IPS DF 6.9 (cell line): ENCODE measurements around the gene SVEP1.

Source experiments
- DNase-seq: peaks from one replicate; pipeline ENCODE4 v3.0.0-alpha.2; 2013; ENCODE audit warnings: low read depth, low spot score
- H3K27ac ChIP-seq: one replicate; pipeline ENCODE4 v1.5.1; 2013; ENCODE audit warnings: low read length, control low read depth
- H3K27me3 ChIP-seq: 2 replicates; pipeline ENCODE4 v1.6.1; 2013; ENCODE audit warnings: mild to moderate bottlenecking, low read length; ENCODE audit not compliant: control insufficient read depth, insufficient read depth
- H3K36me3 ChIP-seq: 2 replicates; pipeline ENCODE4 v1.6.1; 2013; ENCODE audit warnings: low read length; ENCODE audit not compliant: control insufficient read depth, insufficient read depth
- H3K4me1 ChIP-seq: 2 replicates; pipeline ENCODE4 v1.6.1; 2013; ENCODE audit warnings: low read length; ENCODE audit not compliant: control insufficient read depth, insufficient read depth
- H3K4me3 ChIP-seq: 2 replicates; pipeline ENCODE4 v1.5.1; 2013; ENCODE audit warnings: mild to moderate bottlenecking, low read length
- H3K9me3 ChIP-seq: 2 replicates; pipeline ENCODE4 v1.6.1; 2013; ENCODE audit warnings: low read length, inconsistent platforms; ENCODE audit not compliant: control insufficient read depth, insufficient read depth
- WGBS: extraction: QIAGEN DNeasy Blood & Tissue Kit; methylation state at CpG from one replicate; pipeline ENCODE4 v1.1.7; 2013; ENCODE audit warnings: mixed read lengths, missing lambda C conversion rate; ENCODE audit not compliant: insufficient read length, insufficient coverage; 5-methylcytosine and 5-hydroxymethylcytosine counted together

The SVEP1 gene

GRCh38 chr9:110487196-110487595 lies 92.3 kb downstream of the SVEP1 start:
- H3K4me3 ChIP-seq: no peak overlapping the region
- H3K27me3 ChIP-seq: no peaks in the 10 kb centered on the region
- DNase-seq: no peak
- no peaks in the 10 kb centered on the region for H3K4me1 ChIP-seq
- H3K36me3 ChIP-seq: no peaks in the 10 kb centered on the region
- H3K9me3 ChIP-seq: no peaks in the 10 kb centered on the region
- H3K27ac ChIP-seq: no peak overlapping the region

GRCh38 chr9:110486218-110486617 lies 93.3 kb downstream of the SVEP1 start:
- H3K9me3 ChIP-seq: no peaks in the 10 kb centered on the region
- H3K27me3 ChIP-seq: no peaks in the 10 kb centered on the region
- no peak overlapping the region for H3K27ac ChIP-seq
- no peaks in the 10 kb centered on the region for H3K36me3 ChIP-seq
- H3K4me1 ChIP-seq: no peaks in the 10 kb centered on the region
- no peak for DNase-seq
- H3K4me3 ChIP-seq: no peak overlapping the region
- WGBS: no CpG with 5 or more reads among the region's 1 CpG

GRCh38 chr9:110479481-110479880 lies 100.1 kb downstream of the SVEP1 start:
- Histone ChIP-seq H3K9me3 (no peaks in the 10 kb centered on the region), H3K4me3 (no peak overlapping the region), H3K27me3 (no peaks in the 10 kb centered on the region), H3K4me1 (no peaks in the 10 kb centered on the region), H3K36me3 (no peaks in the 10 kb centered on the region), H3K27ac (no peak overlapping the region)
- no CpG with 5 or more reads among the region's 5 CpGs for WGBS
- DNase-seq: no peak

GRCh38 chr9:110476251-110476650 lies 103.3 kb downstream of the SVEP1 start:
- no peaks in the 10 kb centered on the region for H3K27me3 ChIP-seq
- no CpG with 5 or more reads among the region's 3 CpGs for WGBS
- H3K4me3 ChIP-seq: no peak overlapping the region
- no peak overlapping the region for H3K27ac ChIP-seq
- H3K9me3 ChIP-seq: no peaks in the 10 kb centered on the region
- H3K4me1 ChIP-seq: no peaks in the 10 kb centered on the region
- no peak for DNase-seq
- no peaks in the 10 kb centered on the region for H3K36me3 ChIP-seq

GRCh38 chr9:110472111-110472510 lies 107.4 kb downstream of the SVEP1 start:
- no peaks in the 10 kb centered on the region for H3K27me3 ChIP-seq
- no peaks in the 10 kb centered on the region for H3K9me3 ChIP-seq
- H3K27ac ChIP-seq: no peak overlapping the region
- no CpG with 5 or more reads among the region's 6 CpGs for whole genome bisulfite sequencing
- H3K36me3 ChIP-seq: no peaks in the 10 kb centered on the region
- no peaks in the 10 kb centered on the region for H3K4me1 ChIP-seq
- DNase-seq: no peak
- H3K4me3 ChIP-seq: no peak overlapping the region

- Histone ChIP-seq H3K4me3 (no peak overlapping the region), H3K4me1 (no peaks in the 10 kb centered on the region), H3K27me3 (no peaks in the 10 kb centered on the region), H3K9me3 (no peaks in the 10 kb centered on the region), H3K36me3 (no peaks in the 10 kb centered on the region), H3K27ac (no peak overlapping the region)
- no peak for DNase-seq
- no CpG with 5 or more reads among the region's 5 CpGs for WGBS
These were observed 110.6 kb downstream of the SVEP1 start for GRCh38 chr9:110468950-110469349.

- H3K9me3 ChIP-seq: no peaks in the 10 kb centered on the region
- no peaks in the 10 kb centered on the region for H3K4me1 ChIP-seq
- no peaks in the 10 kb centered on the region for H3K27me3 ChIP-seq
- H3K36me3 ChIP-seq: no peaks in the 10 kb centered on the region
- H3K4me3 ChIP-seq: no peak overlapping the region
- DNase-seq: no peak
- no CpG with 5 or more reads among the region's 3 CpGs for WGBS
- no peak overlapping the region for H3K27ac ChIP-seq
These were observed 114.4 kb downstream of the SVEP1 start for GRCh38 chr9:110465190-110465589.

- Histone ChIP-seq H3K4me1 (no peaks in the 10 kb centered on the region), H3K9me3 (no peaks in the 10 kb centered on the region), H3K27me3 (no peaks in the 10 kb centered on the region), H3K27ac (no peak overlapping the region), H3K36me3 (no peaks in the 10 kb centered on the region), H3K4me3 (no peak overlapping the region)
- no peak for DNase-seq
- WGBS: no CpG with 5 or more reads among the region's 1 CpG
These were observed 115.2 kb downstream of the SVEP1 start for GRCh38 chr9:110464321-110464720.

- Histone ChIP-seq H3K4me3 (no peak overlapping the region), H3K4me1 (no peaks in the 10 kb centered on the region), H3K36me3 (no peaks in the 10 kb centered on the region), H3K27ac (no peak overlapping the region), H3K27me3 (no peaks in the 10 kb centered on the region), H3K9me3 (no peaks in the 10 kb centered on the region)
- no peak for DNase-seq
- no CpG with 5 or more reads among the region's 3 CpGs for WGBS
These were observed 116.0 kb downstream of the SVEP1 start for GRCh38 chr9:110463499-110463898.

GRCh38 chr9:110457245-110457644 lies 122.3 kb downstream of the SVEP1 start:
- no CpG with 5 or more reads among the region's 3 CpGs for whole genome bisulfite sequencing
- Histone ChIP-seq H3K4me1 (no peaks in the 10 kb centered on the region), H3K4me3 (no peak overlapping the region), H3K27ac (no peak overlapping the region), H3K27me3 (no peaks in the 10 kb centered on the region), H3K36me3 (no peaks in the 10 kb centered on the region), H3K9me3 (no peaks in the 10 kb centered on the region)
- DNase-seq: no peak

- H3K27ac ChIP-seq: no peak overlapping the region
- H3K36me3 ChIP-seq: no peaks in the 10 kb centered on the region
- H3K4me1 ChIP-seq: no peaks in the 10 kb centered on the region
- H3K4me3 ChIP-seq: no peak overlapping the region
- H3K27me3 ChIP-seq: no peaks in the 10 kb centered on the region
- WGBS: no CpG with 5 or more reads among the region's 1 CpG
- H3K9me3 ChIP-seq: no peaks in the 10 kb centered on the region
- DNase-seq: no peak
These were observed 122.9 kb downstream of the SVEP1 start for GRCh38 chr9:110456681-110457080.
